ENCODE results near the gene JARID2. TPM values are rescaled to one million over a fixed set of nuclear protein-coding genes. Genes with fewer than 3 reads are reported as not detected.

Gene JARID2
- total and polyA plus RNA-seq, 3 experiments from 2014 or later, result 12.0 to 25.5 (median 25.0) TPM

DNA sequence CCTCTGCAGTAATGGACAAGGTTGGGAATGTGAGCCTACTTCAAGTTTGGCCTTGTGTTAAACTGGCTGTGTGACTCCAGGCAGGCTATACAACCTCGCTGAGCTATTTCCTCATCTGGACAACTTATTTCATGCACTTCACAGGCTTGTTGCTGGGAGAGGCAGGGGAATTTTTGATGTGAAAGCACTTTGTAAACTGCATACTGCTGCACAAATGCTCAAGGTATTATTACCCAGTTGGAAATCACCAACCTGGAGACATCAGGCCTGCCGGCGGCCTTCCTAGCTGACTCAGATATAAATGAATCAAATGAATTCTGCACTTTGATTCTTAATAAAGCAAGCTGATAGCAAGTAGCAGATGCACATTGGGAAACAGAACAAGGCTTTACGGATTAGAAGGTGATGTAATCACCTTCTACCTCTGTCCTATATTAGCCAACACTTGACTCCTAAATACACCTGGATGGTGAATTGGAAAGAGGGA lies 10.1 kb downstream of the JARID2 start:
- Mint-ChIP-seq H3K27me3 (peaks cover 0 to 3% of the 10 kb centered on the region in 2 donors), H3K36me3 (peaks cover 0 to 4% (median 1%) of the 10 kb centered on the region in 3 donors), H3K4me1 (peaks cover 92 to 100% (median 98%) of the 10 kb centered on the region in 3 donors), H3K27ac (peak overlapping the region; percentile 24 to 93 (median 74)), H3K4me3 (peak overlapping the region in 3 of 7 donors; percentile 9 to 43 (median 25)), H3K9me3 (no peaks in the 10 kb centered on the region)
- H3K36me3 ChIP-seq (ENCODE audit: insufficient read depth, low read length), result no peaks in the 10 kb centered on the region
- ChIA-PET POLR2A (no interaction called here), CTCF (interaction anchor here (1.3 kb wide), 1 partner anchor 134 kb away, joined by 3 read pairs; no protein-coding TSS in a partner anchor)
- no peak overlapping the region for H3K27ac ChIP-seq (ENCODE audit: low read depth, low read length)
- peaks cover 68% of the 10 kb centered on the region for H3K4me1 ChIP-seq (ENCODE audit: insufficient read depth, low read length)
- H3K27me3 ChIP-seq (ENCODE audit: insufficient read depth, low read length, poor library complexity, severe bottlenecking), result no peaks in the 10 kb centered on the region
- no peak for DNase-seq
- no peaks in the 10 kb centered on the region for H3K9me3 ChIP-seq (ENCODE audit: low read length)
- H3K4me3 ChIP-seq (ENCODE audit: low read length), result no peak overlapping the region

DNA sequence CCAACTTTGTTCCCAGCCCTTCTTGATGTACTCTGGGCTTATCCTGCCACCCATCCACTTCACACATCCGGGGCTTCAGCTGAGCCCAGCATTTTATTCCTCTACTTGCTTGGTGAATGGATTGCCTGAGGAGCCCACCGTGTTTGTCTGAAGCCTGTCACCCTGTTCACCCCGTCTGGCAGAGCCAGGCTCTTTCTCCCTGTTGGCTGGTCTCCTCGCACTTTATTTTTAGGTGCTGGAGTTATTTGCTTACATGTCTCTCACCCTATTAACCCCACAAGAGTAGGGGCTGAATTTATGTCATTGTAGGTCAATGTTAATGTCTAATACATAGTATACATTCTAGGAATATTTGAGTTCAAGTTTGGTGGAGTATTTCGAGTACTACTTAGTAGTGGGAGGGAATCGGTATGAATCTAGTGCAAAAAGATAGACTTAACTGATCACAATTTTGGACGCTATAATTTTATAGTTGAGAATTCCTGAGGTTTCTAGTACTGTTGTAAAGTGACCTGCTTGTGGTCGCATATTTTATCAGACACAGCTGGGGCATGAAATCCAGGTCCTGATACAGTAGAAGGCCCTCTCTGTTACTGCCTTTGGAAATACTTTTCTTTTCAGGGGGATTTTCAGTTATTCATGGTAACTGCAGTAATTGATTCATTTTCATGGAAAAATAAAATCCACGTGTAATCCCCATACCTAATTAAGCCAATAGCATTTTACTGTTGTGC lies 10.8 kb downstream of the JARID2 start:
- CTCF ChIA-PET, result no interaction called here

DNA sequence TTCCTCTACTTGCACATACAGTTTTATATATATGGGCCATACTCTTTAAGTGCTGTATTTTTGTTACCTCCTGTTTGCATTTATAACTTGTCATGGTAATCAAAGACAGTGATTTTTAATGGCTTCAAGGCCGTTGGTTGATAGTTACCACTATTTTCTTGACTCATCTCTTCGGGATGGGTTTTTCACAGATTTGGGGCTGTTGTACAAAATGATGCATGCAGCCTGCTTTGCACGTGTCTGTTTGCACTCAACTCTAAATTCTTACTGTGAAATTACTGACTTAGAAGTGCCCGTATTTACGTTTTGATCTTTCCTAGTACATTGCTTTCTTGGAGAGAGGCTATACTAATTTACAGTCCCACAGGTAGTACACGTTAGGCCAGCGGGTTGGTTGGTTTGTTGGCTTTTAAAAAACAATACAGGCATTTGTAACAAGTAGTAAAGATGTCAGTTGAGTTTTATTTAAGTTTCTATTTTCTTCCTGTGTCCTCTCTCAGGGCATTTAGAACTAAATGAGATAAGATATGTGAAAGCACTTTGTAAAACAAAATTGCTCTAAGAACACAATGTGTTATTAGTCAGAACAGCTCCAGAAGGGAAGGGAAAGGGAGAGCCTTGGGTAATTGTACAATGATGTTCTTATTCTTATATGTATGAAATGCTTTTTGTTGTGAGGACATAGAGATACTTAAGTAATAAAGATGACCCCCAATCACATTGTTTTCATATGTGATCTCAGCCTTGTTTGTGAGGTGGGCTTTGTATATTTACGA lies 11.7 kb downstream of the JARID2 start:
- peak overlapping the region in 2 of 7 donors; percentile 41 to 46 for H3K4me3 Mint-ChIP-seq
- POLR2A ChIA-PET, result no interaction called here

More for the DNA sequence above, 10.8 kb downstream of the JARID2 start:
- Mint-ChIP-seq H3K4me3 (peak overlapping the region in 1 of 7 donors; percentile 4), H3K9me3 (no peaks in the 10 kb centered on the region), H3K4me1 (peaks cover 90 to 98% (median 97%) of the 10 kb centered on the region in 3 donors), H3K36me3 (peaks cover 0 to 4% (median 1%) of the 10 kb centered on the region in 3 donors), H3K27ac (peak overlapping the region; percentile 23 to 93 (median 85)), H3K27me3 (peaks cover 0 to 3% of the 10 kb centered on the region in 2 donors)
- Histone ChIP-seq H3K36me3 (ENCODE audit: insufficient read depth, low read length) (no peaks in the 10 kb centered on the region), H3K4me1 (ENCODE audit: insufficient read depth, low read length) (peaks cover 61% of the 10 kb centered on the region), H3K27ac (ENCODE audit: low read depth, low read length) (no peak overlapping the region), H3K4me3 (ENCODE audit: low read length) (no peak overlapping the region), H3K27me3 (ENCODE audit: insufficient read depth, low read length, poor library complexity, severe bottlenecking) (no peaks in the 10 kb centered on the region), H3K9me3 (ENCODE audit: low read length) (no peaks in the 10 kb centered on the region)
- POLR2A ChIA-PET, result no interaction called here
- no peak for DNase-seq

DNA sequence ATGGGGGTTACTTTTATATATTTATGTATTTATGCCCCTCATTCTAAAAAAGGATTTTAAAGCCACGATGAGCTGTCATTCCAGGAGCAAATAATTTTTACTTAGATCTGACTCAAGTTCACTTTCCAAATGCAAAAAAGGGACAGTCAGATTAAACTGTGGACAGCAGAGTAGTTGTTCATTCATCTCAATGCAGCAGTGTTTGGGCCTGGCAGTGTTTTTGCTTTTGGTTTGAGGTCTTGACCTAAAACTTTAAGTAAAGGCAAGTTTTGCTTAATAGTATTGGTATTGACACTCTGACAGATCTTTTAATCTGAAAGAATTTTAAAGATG lies 13.9 kb downstream of the JARID2 start:
- Mint-ChIP-seq H3K36me3 (peaks cover 0 to 3% (median 0%) of the 10 kb centered on the region in 3 donors), H3K4me1 (peaks cover 86 to 94% (median 92%) of the 10 kb centered on the region in 3 donors), H3K27me3 (no peaks in the 10 kb centered on the region), H3K9me3 (no peaks in the 10 kb centered on the region), H3K27ac (peak overlapping the region; percentile 22 to 89 (median 67)), H3K4me3 (peak overlapping the region in 1 of 7 donors; percentile 30)
- no peak overlapping the region for H3K4me3 ChIP-seq (ENCODE audit: low read length)
- no peaks in the 10 kb centered on the region for H3K27me3 ChIP-seq (ENCODE audit: insufficient read depth, low read length, poor library complexity, severe bottlenecking)
- no peak for DNase-seq
- peaks cover 56% of the 10 kb centered on the region for H3K4me1 ChIP-seq (ENCODE audit: insufficient read depth, low read length)
- H3K9me3 ChIP-seq (ENCODE audit: low read length), result no peaks in the 10 kb centered on the region
- CTCF ChIA-PET, result interaction anchor here (1.9 kb wide), 1 partner anchor 11 kb away, joined by 5 read pairs; no protein-coding TSS in a partner anchor
- POLR2A ChIA-PET, result interaction anchor here (0.7 to 1.2 kb wide), 2 partner anchors 10 to 12 kb away, joined by 4 to 5 read pairs; no protein-coding TSS in a partner anchor
- no peak overlapping the region for H3K27ac ChIP-seq (ENCODE audit: low read depth, low read length)
- no peaks in the 10 kb centered on the region for H3K36me3 ChIP-seq (ENCODE audit: insufficient read depth, low read length)

More for the DNA sequence above, 11.7 kb downstream of the JARID2 start:
- CTCF ChIA-PET, result no interaction called here
- Histone ChIP-seq H3K27ac (ENCODE audit: low read depth, low read length) (no peak overlapping the region), H3K9me3 (ENCODE audit: low read length) (no peaks in the 10 kb centered on the region), H3K4me3 (ENCODE audit: low read length) (no peak overlapping the region), H3K27me3 (ENCODE audit: insufficient read depth, low read length, poor library complexity, severe bottlenecking) (no peaks in the 10 kb centered on the region), H3K36me3 (ENCODE audit: insufficient read depth, low read length) (no peaks in the 10 kb centered on the region), H3K4me1 (ENCODE audit: insufficient read depth, low read length) (peaks cover 54% of the 10 kb centered on the region)
- H3K4me1 Mint-ChIP-seq, result peaks cover 87 to 94% (median 94%) of the 10 kb centered on the region in 3 donors
- H3K36me3 Mint-ChIP-seq, result peaks cover 0 to 4% (median 1%) of the 10 kb centered on the region in 3 donors
- no peak for DNase-seq
- H3K27ac Mint-ChIP-seq, result peak overlapping the region; percentile 30 to 90 (median 68)
- peaks cover 0 to 3% of the 10 kb centered on the region in 2 donors for H3K27me3 Mint-ChIP-seq
- no peaks in the 10 kb centered on the region for H3K9me3 Mint-ChIP-seq

DNA sequence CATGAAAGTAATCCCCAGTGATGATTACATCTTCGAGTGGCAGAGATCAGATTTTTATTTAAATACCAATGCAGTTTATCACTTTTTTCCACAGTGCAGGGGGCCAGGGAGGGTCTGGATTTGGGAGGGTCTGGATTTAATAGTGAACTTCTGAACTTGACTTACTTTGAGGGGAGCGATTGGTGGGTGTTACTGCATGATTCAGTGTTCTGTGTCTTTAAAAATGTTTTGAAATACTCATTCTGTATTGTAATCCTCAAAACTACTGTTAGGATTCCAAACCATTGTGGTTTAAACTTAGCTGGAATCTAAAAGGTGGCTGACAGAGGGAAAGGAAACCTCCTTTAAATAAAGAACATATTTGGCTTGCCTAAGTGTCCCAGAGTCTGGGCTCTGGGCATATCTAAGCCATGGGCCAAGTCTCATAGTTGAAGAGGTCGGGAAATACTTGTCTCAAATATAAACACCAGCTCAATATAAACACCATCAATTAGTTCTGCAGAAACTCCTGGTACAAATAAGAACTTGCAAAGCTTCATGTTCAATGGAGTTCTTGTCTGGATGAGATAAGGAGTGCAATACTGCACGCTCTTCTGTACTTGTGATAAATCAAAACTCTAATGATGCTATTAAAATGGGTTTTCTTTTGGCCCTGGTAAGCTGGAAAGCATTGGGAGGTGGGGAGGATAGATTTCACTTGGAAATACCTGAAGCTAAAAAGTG lies 14.4 kb downstream of the JARID2 start:
- Mint-ChIP-seq H3K4me1 (peaks cover 88 to 96% (median 92%) of the 10 kb centered on the region in 3 donors), H3K9me3 (no peaks in the 10 kb centered on the region), H3K27ac (peak overlapping the region in 7 of 8 donors; percentile 30 to 89 (median 66)), H3K36me3 (peaks cover 0 to 3% (median 0%) of the 10 kb centered on the region in 3 donors), H3K4me3 (peak overlapping the region in 1 of 7 donors; percentile 1), H3K27me3 (no peaks in the 10 kb centered on the region)
- ChIA-PET POLR2A (interaction anchor here (1.2 kb wide), 1 partner anchor 11 kb away, joined by 5 read pairs; no protein-coding TSS in a partner anchor), CTCF (interaction anchor here (1.9 kb wide), 1 partner anchor 11 kb away, joined by 5 read pairs; no protein-coding TSS in a partner anchor)
- Histone ChIP-seq H3K9me3 (ENCODE audit: low read length) (no peaks in the 10 kb centered on the region), H3K36me3 (ENCODE audit: insufficient read depth, low read length) (no peaks in the 10 kb centered on the region), H3K27me3 (ENCODE audit: insufficient read depth, low read length, poor library complexity, severe bottlenecking) (no peaks in the 10 kb centered on the region), H3K27ac (ENCODE audit: low read depth, low read length) (no peak overlapping the region), H3K4me1 (ENCODE audit: insufficient read depth, low read length) (peaks cover 57% of the 10 kb centered on the region), H3K4me3 (ENCODE audit: low read length) (no peak overlapping the region)
- DNase-seq, result no peak

DNA sequence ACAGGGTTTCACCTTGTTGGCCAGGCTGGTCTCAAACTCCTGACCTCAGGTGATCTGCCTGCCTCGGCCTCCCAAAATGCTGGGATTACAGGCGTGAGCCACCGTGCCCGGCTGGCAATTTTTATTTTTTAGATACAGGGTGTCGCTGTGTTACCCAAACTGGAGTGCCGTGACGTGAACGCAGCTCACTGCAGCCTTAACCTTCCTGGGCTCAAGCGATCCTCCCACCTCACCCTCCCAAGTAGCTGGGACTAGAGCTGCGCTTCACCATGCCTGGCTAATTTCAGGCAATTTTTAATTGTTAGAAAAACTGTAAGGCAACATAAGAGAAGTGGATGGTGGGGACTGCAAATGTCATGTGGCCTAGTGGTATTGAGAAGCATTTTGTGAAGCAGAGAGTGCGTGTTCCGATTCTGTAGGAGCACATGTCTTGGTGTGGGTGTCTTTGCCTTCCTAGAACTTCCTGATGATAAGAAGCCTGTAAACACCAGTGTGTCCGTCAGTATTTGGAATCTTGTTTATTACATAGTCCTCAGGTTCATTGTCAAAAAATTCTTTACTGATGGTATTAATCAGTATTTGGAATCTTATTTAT lies 18.0 kb downstream of the JARID2 start:
- POLR2A ChIA-PET, result no interaction called here
- H3K4me1 ChIP-seq (ENCODE audit: insufficient read depth, low read length), result peaks cover 60% of the 10 kb centered on the region
- H3K27ac ChIP-seq (ENCODE audit: low read depth, low read length), result no peak overlapping the region
- CTCF ChIA-PET, result interaction anchor here (0.9 to 1.5 kb wide), 2 partner anchors 44 to 179 kb away, joined by 3 read pairs; no protein-coding TSS in a partner anchor
- H3K27me3 ChIP-seq (ENCODE audit: insufficient read depth, low read length, poor library complexity, severe bottlenecking), result no peaks in the 10 kb centered on the region
- Mint-ChIP-seq H3K4me1 (peaks cover 85 to 96% (median 92%) of the 10 kb centered on the region in 3 donors), H3K36me3 (peaks cover 0 to 2% (median 0%) of the 10 kb centered on the region in 3 donors), H3K27ac (peak overlapping the region in 3 of 8 donors; percentile 2 to 55 (median 48)), H3K27me3 (no peaks in the 10 kb centered on the region), H3K4me3 (peak overlapping the region in 4 of 7 donors; percentile 22 to 50 (median 34)), H3K9me3 (no peaks in the 10 kb centered on the region)
- H3K36me3 ChIP-seq (ENCODE audit: insufficient read depth, low read length), result no peaks in the 10 kb centered on the region
- no peaks in the 10 kb centered on the region for H3K9me3 ChIP-seq (ENCODE audit: low read length)
- DNase-seq, result no peak
- H3K4me3 ChIP-seq (ENCODE audit: low read length), result no peak overlapping the region

DNA sequence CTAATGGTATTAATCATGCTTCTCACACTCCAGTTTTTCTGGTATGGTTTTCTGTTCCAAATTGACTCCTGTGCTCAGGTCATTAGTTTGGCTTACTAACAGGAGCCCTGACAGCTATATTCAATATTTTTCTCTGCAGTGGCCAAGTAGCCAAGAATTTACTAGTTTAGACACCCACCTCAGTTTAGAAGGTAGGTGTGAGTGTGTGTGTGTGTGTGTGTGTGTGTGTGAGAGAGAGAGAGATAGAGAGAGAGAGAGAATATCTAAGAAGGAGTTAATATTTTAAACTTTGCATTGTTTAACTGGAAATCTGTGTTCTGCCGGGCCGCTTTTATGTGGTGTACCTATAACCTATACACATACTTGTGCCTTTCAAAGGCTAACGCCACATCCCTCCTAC lies 18.5 kb downstream of the JARID2 start:
- peaks cover 58% of the 10 kb centered on the region for H3K4me1 ChIP-seq (ENCODE audit: insufficient read depth, low read length)
- Mint-ChIP-seq H3K4me3 (peak overlapping the region in 3 of 7 donors; percentile 16 to 44 (median 22)), H3K4me1 (peaks cover 83 to 94% (median 89%) of the 10 kb centered on the region in 3 donors), H3K9me3 (no peaks in the 10 kb centered on the region), H3K27ac (peak overlapping the region in 4 of 8 donors; percentile 2 to 55 (median 16)), H3K36me3 (peaks cover 0 to 2% (median 0%) of the 10 kb centered on the region in 3 donors), H3K27me3 (no peaks in the 10 kb centered on the region)
- no peaks in the 10 kb centered on the region for H3K27me3 ChIP-seq (ENCODE audit: insufficient read depth, low read length, poor library complexity, severe bottlenecking)
- ChIA-PET CTCF (interaction anchor here (0.9 to 1.5 kb wide), 2 partner anchors 43 to 178 kb away, joined by 3 read pairs; no protein-coding TSS in a partner anchor), POLR2A (no interaction called here)
- no peaks in the 10 kb centered on the region for H3K36me3 ChIP-seq (ENCODE audit: insufficient read depth, low read length)
- H3K27ac ChIP-seq (ENCODE audit: low read depth, low read length), result no peak overlapping the region
- no peaks in the 10 kb centered on the region for H3K9me3 ChIP-seq (ENCODE audit: low read length)
- DNase-seq, result no peak
- peak overlapping the region; percentile 17 for H3K4me3 ChIP-seq (ENCODE audit: low read length)
